MG63 (cell line): Measurements from ENCODE around the gene TRIO. TPM values are rescaled to one million over a fixed set of nuclear protein-coding genes. Genes with fewer than 3 reads are reported as not detected.
"Not testable (repeated sequence)": the region's sequence is repeated elsewhere in the genome, so short reads cannot be mapped to it uniquely, and the experiment has no call there.

Experiments used
- DNase-seq: peaks from one replicate; pipeline ENCODE4 v3.0.0-alpha.2; 2020
- H3K27me3 ChIP-seq: fragments of 250-450 bp; sonication (Bioruptor Pico); 2 replicates; pipeline ENCODE4 v1.5.1; 2020; ENCODE audit warnings: mild to moderate bottlenecking, moderate library complexity
- H3K36me3 ChIP-seq: fragments of 250-450 bp; sonication (Bioruptor Pico); 2 replicates; pipeline ENCODE4 v1.5.1; 2020; ENCODE audit warnings: mild to moderate bottlenecking, moderate library complexity
- H3K4me3 ChIP-seq: fragments of 250-450 bp; sonication (Bioruptor Pico); 2 replicates; pipeline ENCODE4 v1.5.1; 2020; ENCODE audit warnings: mild to moderate bottlenecking, moderate library complexity
- H3K9me3 ChIP-seq: fragments of 250-450 bp; sonication (Bioruptor Pico); 2 replicates; pipeline ENCODE4 v1.5.1; 2020; ENCODE audit warnings: mild to moderate bottlenecking, moderate library complexity
- total RNA-seq: library from RNA; depleted of rRNA; stranded (reverse); fragments of >200 nt; shearing (Covaris generic); gene quantifications from 2 replicates; pipeline ENCODE4 v1.2.3, GENCODE V29; 2014; ENCODE audit warnings: low replicate concordance

The TRIO gene
- total RNA-seq, 1 experiment from 2014 or later = 123 TPM

GRCh38 chr5:14204011-14204670, 61.0 kb downstream of the TRIO start:
- H3K36me3 ChIP-seq = peaks cover 13% of the 10 kb centered on the region
- no peak overlapping the region for H3K4me3 ChIP-seq
- H3K27me3 ChIP-seq = no peaks in the 10 kb centered on the region
- DNase-seq = no peak
- no peaks in the 10 kb centered on the region for H3K9me3 ChIP-seq

- no peaks in the 10 kb centered on the region for H3K9me3 ChIP-seq
- H3K36me3 ChIP-seq = peaks cover 13% of the 10 kb centered on the region
- H3K27me3 ChIP-seq = no peaks in the 10 kb centered on the region
- peak; percentile 85 for DNase-seq
- H3K4me3 ChIP-seq = no peak overlapping the region
Observed at GRCh38 chr5:14204785-14205321, 61.7 kb downstream of the TRIO start.

GRCh38 chr5:14206028-14206725, 63.0 kb downstream of the TRIO start:
- H3K9me3 ChIP-seq = no peaks in the 10 kb centered on the region
- peaks cover 10% of the 10 kb centered on the region for H3K36me3 ChIP-seq
- H3K27me3 ChIP-seq = no peaks in the 10 kb centered on the region
- no peak overlapping the region for H3K4me3 ChIP-seq
- DNase-seq = no peak

- H3K9me3 ChIP-seq, DNase-seq, H3K27me3 ChIP-seq: not testable (repeated sequence)
- H3K36me3 ChIP-seq = peaks cover 12% of the 10 kb centered on the region
- 0 out of 2 replicates have a peak overlapping the region, but pooled peaks have one; percentile 2 for H3K4me3 ChIP-seq
Observed at GRCh38 chr5:14207428-14207827, 64.3 kb downstream of the TRIO start.

- Histone ChIP-seq H3K4me3 (peak overlapping the region; percentile 13), H3K36me3 (peaks cover 10% of the 10 kb centered on the region), H3K9me3 (no peaks in the 10 kb centered on the region), H3K27me3 (no peaks in the 10 kb centered on the region)
- peak; percentile 76 for DNase-seq
Observed at GRCh38 chr5:14208071-14209021, 65.2 kb downstream of the TRIO start.

GRCh38 chr5:14209222-14209822, 66.2 kb downstream of the TRIO start:
- Histone ChIP-seq H3K27me3 (no peaks in the 10 kb centered on the region), H3K36me3 (peaks cover 6% of the 10 kb centered on the region), H3K4me3 (no peak overlapping the region), H3K9me3 (no peaks in the 10 kb centered on the region)
- DNase-seq = no peak

- H3K27me3 ChIP-seq = no peaks in the 10 kb centered on the region
- DNase-seq = no peak
- no peaks in the 10 kb centered on the region for H3K9me3 ChIP-seq
- peaks cover 11% of the 10 kb centered on the region for H3K36me3 ChIP-seq
- no peak overlapping the region for H3K4me3 ChIP-seq
Observed at GRCh38 chr5:14209836-14210235, 66.7 kb downstream of the TRIO start.

- DNase-seq = no peak
- no peaks in the 10 kb centered on the region for H3K27me3 ChIP-seq
- H3K4me3 ChIP-seq = no peak overlapping the region
- no peaks in the 10 kb centered on the region for H3K9me3 ChIP-seq
- H3K36me3 ChIP-seq = peaks cover 20% of the 10 kb centered on the region
Observed at GRCh38 chr5:14210729-14211128, 67.6 kb downstream of the TRIO start.

- no peaks in the 10 kb centered on the region for H3K27me3 ChIP-seq
- H3K36me3 ChIP-seq = peaks cover 33% of the 10 kb centered on the region
- H3K9me3 ChIP-seq = no peaks in the 10 kb centered on the region
- DNase-seq = no peak
- H3K4me3 ChIP-seq = no peak overlapping the region
Observed at GRCh38 chr5:14211818-14212803, 69.0 kb downstream of the TRIO start.

- peaks cover 35% of the 10 kb centered on the region for H3K36me3 ChIP-seq
- no peak for DNase-seq
- H3K9me3 ChIP-seq = no peaks in the 10 kb centered on the region
- H3K27me3 ChIP-seq = no peaks in the 10 kb centered on the region
- H3K4me3 ChIP-seq = no peak overlapping the region
Observed at GRCh38 chr5:14212838-14213237, 69.7 kb downstream of the TRIO start.

- no peak for DNase-seq
- Histone ChIP-seq H3K4me3 (no peak overlapping the region), H3K27me3 (no peaks in the 10 kb centered on the region), H3K9me3 (no peaks in the 10 kb centered on the region), H3K36me3 (peaks cover 39% of the 10 kb centered on the region)
Observed at GRCh38 chr5:14213253-14213652, 70.1 kb downstream of the TRIO start.

- Histone ChIP-seq H3K27me3 (no peaks in the 10 kb centered on the region), H3K36me3 (peaks cover 39% of the 10 kb centered on the region), H3K4me3 (no peak overlapping the region), H3K9me3 (no peaks in the 10 kb centered on the region)
- no peak for DNase-seq
Observed at GRCh38 chr5:14213813-14214585, 70.9 kb downstream of the TRIO start.

GRCh38 chr5:14215901-14216300, 72.8 kb downstream of the TRIO start:
- no peaks in the 10 kb centered on the region for H3K9me3 ChIP-seq
- no peak for DNase-seq

GRCh38 chr5:14216372-14216771, 73.2 kb downstream of the TRIO start:
- no peaks in the 10 kb centered on the region for H3K27me3 ChIP-seq
- H3K4me3 ChIP-seq = no peak overlapping the region
- no peaks in the 10 kb centered on the region for H3K9me3 ChIP-seq
- peaks cover 54% of the 10 kb centered on the region for H3K36me3 ChIP-seq
- DNase-seq = no peak

More at GRCh38 chr5:14215901-14216300, 72.8 kb downstream of the TRIO start:
- Histone ChIP-seq H3K4me3 (no peak overlapping the region), H3K27me3 (no peaks in the 10 kb centered on the region), H3K36me3 (peaks cover 50% of the 10 kb centered on the region)

- no peaks in the 10 kb centered on the region for H3K27me3 ChIP-seq
- H3K36me3 ChIP-seq = peaks cover 59% of the 10 kb centered on the region
- H3K4me3 ChIP-seq = no peak overlapping the region
- no peak for DNase-seq
- H3K9me3 ChIP-seq = no peaks in the 10 kb centered on the region
Observed at GRCh38 chr5:14216902-14217301, 73.8 kb downstream of the TRIO start.
